HEK293 (cell line): ENCODE data around the gene EFCAB5.

ENCODE experiments used
- CTCF ChIA-PET: fragments of 350-600 bp; formaldehyde crosslinking; extraction: SDS; loops from one replicate; lab custom pipeline; 2021; ENCODE audit warnings: antibody characterized with exemption; lab: Yijun Ruan, JAX
- POLR2A ChIA-PET: fragments of 300-600 bp; formaldehyde crosslinking; extraction: SDS; loops from one replicate; lab custom pipeline; 2020; ENCODE audit warnings: antibody characterized with exemption, inconsistent platforms; lab: Yijun Ruan, JAX
- H3K27ac ChIP-seq: fragments of 200-500 bp; sonication (Bioruptor generic); 2 replicates; pipeline ENCODE4 v1.5.1; 2014; ENCODE audit warnings: low read depth, low read length, control low read depth, inconsistent platforms; ENCODE audit errors: extremely low read depth
- H3K36me3 ChIP-seq, 2 experiments: fragments of 200-500 bp in 1 of 2; sonication (Bioruptor generic) in 1 of 2; 1 replicate in 1 of 2; 2 replicates in 1 of 2; pipeline ENCODE4 v1.5.1; 2014 to 2017; ENCODE audit warnings: inconsistent platforms in 2 of 2, low read length in 2 of 2; ENCODE audit not compliant: control insufficient read depth in 2 of 2, insufficient read depth in 1 of 2
- H3K4me1 ChIP-seq: fragments of 200-500 bp; sonication (Bioruptor generic); 2 replicates; pipeline ENCODE4 v1.5.1; 2014; ENCODE audit warnings: mild to moderate bottlenecking, low read length, inconsistent platforms; ENCODE audit not compliant: control insufficient read depth, insufficient read depth
- H3K4me3 ChIP-seq: 2 replicates; pipeline ENCODE4 v1.5.1; 2011; ENCODE audit warnings: low read depth, mild to moderate bottlenecking, control low read depth, low read length, moderate library complexity
- H3K9me3 ChIP-seq: fragments of 200-500 bp; sonication (Bioruptor generic); 2 replicates; pipeline ENCODE4 v1.5.1; 2014; ENCODE audit warnings: low read depth, low read length, inconsistent platforms; ENCODE audit not compliant: control insufficient read depth, insufficient read depth
- GFI1B ChIP-seq: fragments of 450-650 bp; formaldehyde crosslinking; IDR thresholded peaks from 2 replicates; pipeline ENCODE4 v1.5.1; 2016; ENCODE audit warnings: missing biosample characterization, missing genetic modification characterization
- GLI2 ChIP-seq: fragments of 450-650 bp; formaldehyde crosslinking; IDR thresholded peaks from 2 replicates; pipeline ENCODE4; 2017; ENCODE audit warnings: missing biosample characterization, missing genetic modification characterization, low read depth, borderline replicate concordance
- HOXA7 ChIP-seq: sonication (generic); formaldehyde crosslinking; IDR thresholded peaks from 2 replicates; pipeline ENCODE4 v1.8.1; 2022; ENCODE audit warnings: missing genetic modification reagents, borderline replicate concordance
- SP2 ChIP-seq: fragments of 450-650 bp; formaldehyde crosslinking; IDR thresholded peaks from 2 replicates; pipeline ENCODE4 v1.5.1; 2016; ENCODE audit warnings: missing biosample characterization, missing genetic modification characterization
- SP3 ChIP-seq: fragments of 450-650 bp; formaldehyde crosslinking; IDR thresholded peaks from 2 replicates; pipeline ENCODE4 v1.5.1; 2016; ENCODE audit warnings: missing biosample characterization, missing genetic modification characterization
- YY1 ChIP-seq: fragments of 450-650 bp; formaldehyde crosslinking; IDR thresholded peaks from 2 replicates; pipeline ENCODE4 v1.5.1; 2018; ENCODE audit warnings: missing biosample characterization, missing genetic modification characterization
- ZBTB17 ChIP-seq: fragments of 450-650 bp; formaldehyde crosslinking; IDR thresholded peaks from 2 replicates; pipeline ENCODE4 v1.5.1; 2016; ENCODE audit warnings: missing biosample characterization, missing genetic modification characterization
- ZFHX2 ChIP-seq: fragments of 450-650 bp; formaldehyde crosslinking; conservative IDR thresholded peaks from 2 replicates; pipeline ENCODE4 v1.5.1; 2016; ENCODE audit warnings: missing biosample characterization, missing genetic modification characterization
- ZFP37 ChIP-seq: fragments of 450-650 bp; formaldehyde crosslinking; IDR thresholded peaks from 2 replicates; pipeline ENCODE4 v1.5.1; 2016; ENCODE audit warnings: missing biosample characterization, missing genetic modification characterization
- ZNF157 ChIP-seq: fragments of 450-650 bp; formaldehyde crosslinking; IDR thresholded peaks from 2 replicates; pipeline ENCODE4 v1.5.1; 2016; ENCODE audit warnings: missing biosample characterization, missing genetic modification characterization
- ZNF175 ChIP-seq: fragments of 450-650 bp; formaldehyde crosslinking; IDR thresholded peaks from 2 replicates; pipeline ENCODE4 v1.5.1; 2016; ENCODE audit warnings: missing biosample characterization, missing genetic modification characterization
- ZNF239 ChIP-seq: fragments of 450-650 bp; formaldehyde crosslinking; IDR thresholded peaks from 2 replicates; pipeline ENCODE4 v1.5.1; 2016; ENCODE audit warnings: missing biosample characterization, missing genetic modification characterization
- ZNF266 ChIP-seq: fragments of 450-650 bp; formaldehyde crosslinking; IDR thresholded peaks from 2 replicates; pipeline ENCODE4 v1.5.1; 2016; ENCODE audit warnings: missing biosample characterization, missing genetic modification characterization, low read depth
- ZNF292 ChIP-seq: fragments of 450-650 bp; formaldehyde crosslinking; IDR thresholded peaks from 2 replicates; pipeline ENCODE4 v1.5.1; 2016; ENCODE audit warnings: low read depth, missing biosample characterization, missing genetic modification characterization, borderline replicate concordance
- ZNF324 ChIP-seq: fragments of 450-650 bp; formaldehyde crosslinking; IDR thresholded peaks from 2 replicates; pipeline ENCODE4 v1.5.1; 2016; ENCODE audit warnings: missing biosample characterization, missing genetic modification characterization
- ZNF670 ChIP-seq: fragments of 450-650 bp; formaldehyde crosslinking; IDR thresholded peaks from 2 replicates; pipeline ENCODE4 v1.5.1; 2016; ENCODE audit warnings: missing biosample characterization, missing genetic modification characterization, low read depth
- TF ChIP-seq, protein P1 (sequence below): IDR thresholded peaks from 2 replicates; pipeline ENCODE4 v1.6.1; 2011; ENCODE audit warnings: mild to moderate bottlenecking, low read depth, low read length, borderline replicate concordance
- TF ChIP-seq, protein P2 (sequence below): fragments of 450-650 bp; formaldehyde crosslinking; IDR thresholded peaks from 2 replicates; pipeline ENCODE4 v1.5.1; 2017; ENCODE audit warnings: missing biosample characterization, missing genetic modification characterization
- TF ChIP-seq, protein P3 (sequence below): fragments of 450-650 bp; formaldehyde crosslinking; IDR thresholded peaks from 2 replicates; pipeline ENCODE4 v1.5.1; 2016; ENCODE audit warnings: missing biosample characterization, missing genetic modification characterization
- TF ChIP-seq, protein P4 (sequence below): fragments of 450-650 bp; formaldehyde crosslinking; IDR thresholded peaks from 2 replicates; pipeline ENCODE4 v1.5.1; 2016; ENCODE audit warnings: missing biosample characterization, missing genetic modification characterization
- TF ChIP-seq, protein P5 (sequence below): fragments of 450-650 bp; formaldehyde crosslinking; conservative IDR thresholded peaks from 2 replicates; pipeline ENCODE4 v1.5.1; 2016; ENCODE audit warnings: low read depth, missing biosample characterization, missing genetic modification characterization

EFCAB5 gene

DNA sequence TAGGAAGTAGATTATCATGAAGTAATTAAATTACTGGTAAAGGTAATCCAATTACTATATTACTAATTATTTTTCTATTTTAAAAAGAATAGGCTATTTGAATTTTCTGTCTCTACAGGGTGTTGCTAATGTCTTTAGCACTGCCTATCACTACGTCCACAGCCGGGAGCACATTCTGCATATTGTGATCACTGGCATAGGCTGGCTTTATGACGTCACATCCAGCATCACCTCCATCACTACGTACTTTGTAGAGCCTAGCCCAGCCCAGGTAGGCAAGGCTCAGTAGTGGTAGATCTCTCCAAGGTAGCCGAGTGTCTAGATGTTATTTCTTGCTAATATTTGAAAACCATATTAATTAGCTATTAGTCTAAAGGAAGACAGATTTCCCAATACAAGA, 141.3 kb downstream of the EFCAB5 start:
- H3K36me3 ChIP-seq, result no peaks in the 10 kb centered on the region
- no peak overlapping the region for H3K4me3 ChIP-seq
- ChIA-PET POLR2A (no interaction called here), CTCF (interaction anchor here (0.8 to 3.7 kb wide), 3 partner anchors 11 to 506 kb away, joined by 3 to 33 read pairs (median 3); no protein-coding TSS in a partner anchor)
- H3K27ac ChIP-seq, result no peak overlapping the region
- H3K9me3 ChIP-seq, result no peaks in the 10 kb centered on the region
- H3K4me1 ChIP-seq, result no peaks in the 10 kb centered on the region
- TF ChIP-seq, protein P1, sequence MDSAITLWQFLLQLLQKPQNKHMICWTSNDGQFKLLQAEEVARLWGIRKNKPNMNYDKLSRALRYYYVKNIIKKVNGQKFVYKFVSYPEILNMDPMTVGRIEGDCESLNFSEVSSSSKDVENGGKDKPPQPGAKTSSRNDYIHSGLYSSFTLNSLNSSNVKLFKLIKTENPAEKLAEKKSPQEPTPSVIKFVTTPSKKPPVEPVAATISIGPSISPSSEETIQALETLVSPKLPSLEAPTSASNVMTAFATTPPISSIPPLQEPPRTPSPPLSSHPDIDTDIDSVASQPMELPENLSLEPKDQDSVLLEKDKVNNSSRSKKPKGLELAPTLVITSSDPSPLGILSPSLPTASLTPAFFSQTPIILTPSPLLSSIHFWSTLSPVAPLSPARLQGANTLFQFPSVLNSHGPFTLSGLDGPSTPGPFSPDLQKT, result no peak
- TF ChIP-seq ZNF292 (tag by site-specific recombination) (no peak), ZNF670 (tag by site-specific recombination) (no peak)

DNA sequence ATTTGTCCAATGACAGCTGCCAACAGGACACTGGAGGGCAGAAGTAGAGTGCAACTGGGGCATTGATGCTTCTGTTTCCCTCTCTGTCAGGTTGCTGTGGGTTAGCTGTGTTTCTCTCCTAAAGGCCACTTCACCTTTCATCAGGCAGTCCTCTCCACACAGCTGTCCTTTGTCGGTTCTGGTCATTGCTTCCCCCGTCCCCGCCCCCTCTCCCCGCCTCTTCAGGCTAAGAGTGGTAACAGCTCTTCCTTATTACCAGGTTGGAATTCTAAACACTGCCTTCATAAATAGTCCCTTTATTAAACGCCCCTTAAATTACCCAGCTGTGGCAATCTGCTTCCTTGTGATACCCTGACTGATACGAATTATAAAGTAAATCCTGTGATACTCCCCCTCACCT, 143.4 kb downstream of the EFCAB5 start:
- CTCF ChIA-PET, result interaction anchor here (0.7 to 3.7 kb wide), 5 partner anchors 8 to 221 kb away, joined by 3 to 33 read pairs (median 7); no protein-coding TSS in a partner anchor
- H3K9me3 ChIP-seq, result no peaks in the 10 kb centered on the region
- no peak overlapping the region for H3K27ac ChIP-seq
- H3K36me3 ChIP-seq, result no peaks in the 10 kb centered on the region
- no peaks in the 10 kb centered on the region for H3K4me1 ChIP-seq
- POLR2A ChIA-PET, result no interaction called here
- no peak overlapping the region for H3K4me3 ChIP-seq
- TF ChIP-seq, protein P2, sequence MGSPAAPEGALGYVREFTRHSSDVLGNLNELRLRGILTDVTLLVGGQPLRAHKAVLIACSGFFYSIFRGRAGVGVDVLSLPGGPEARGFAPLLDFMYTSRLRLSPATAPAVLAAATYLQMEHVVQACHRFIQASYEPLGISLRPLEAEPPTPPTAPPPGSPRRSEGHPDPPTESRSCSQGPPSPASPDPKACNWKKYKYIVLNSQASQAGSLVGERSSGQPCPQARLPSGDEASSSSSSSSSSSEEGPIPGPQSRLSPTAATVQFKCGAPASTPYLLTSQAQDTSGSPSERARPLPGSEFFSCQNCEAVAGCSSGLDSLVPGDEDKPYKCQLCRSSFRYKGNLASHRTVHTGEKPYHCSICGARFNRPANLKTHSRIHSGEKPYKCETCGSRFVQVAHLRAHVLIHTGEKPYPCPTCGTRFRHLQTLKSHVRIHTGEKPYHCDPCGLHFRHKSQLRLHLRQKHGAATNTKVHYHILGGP (tag by site-specific recombination), result no peak
- TF ChIP-seq HOXA7 (no peak), ZNF175 (tag by site-specific recombination) (no peak), ZBTB17 (tag by site-specific recombination) (no peak), GLI2 (tag by site-specific recombination) (no peak), SP2 (tag by site-specific recombination) (no peak), ZFHX2 (no peak), ZNF157 (tag by site-specific recombination) (no peak), ZNF239 (tag by site-specific recombination) (no peak), SP3 (no peak), YY1 (tag by site-specific recombination) (no peak), ZNF324 (tag by site-specific recombination) (no peak), ZNF266 (no peak), GFI1B (tag by site-specific recombination) (no peak), ZFP37 (no peak)
- TF ChIP-seq, protein P3, sequence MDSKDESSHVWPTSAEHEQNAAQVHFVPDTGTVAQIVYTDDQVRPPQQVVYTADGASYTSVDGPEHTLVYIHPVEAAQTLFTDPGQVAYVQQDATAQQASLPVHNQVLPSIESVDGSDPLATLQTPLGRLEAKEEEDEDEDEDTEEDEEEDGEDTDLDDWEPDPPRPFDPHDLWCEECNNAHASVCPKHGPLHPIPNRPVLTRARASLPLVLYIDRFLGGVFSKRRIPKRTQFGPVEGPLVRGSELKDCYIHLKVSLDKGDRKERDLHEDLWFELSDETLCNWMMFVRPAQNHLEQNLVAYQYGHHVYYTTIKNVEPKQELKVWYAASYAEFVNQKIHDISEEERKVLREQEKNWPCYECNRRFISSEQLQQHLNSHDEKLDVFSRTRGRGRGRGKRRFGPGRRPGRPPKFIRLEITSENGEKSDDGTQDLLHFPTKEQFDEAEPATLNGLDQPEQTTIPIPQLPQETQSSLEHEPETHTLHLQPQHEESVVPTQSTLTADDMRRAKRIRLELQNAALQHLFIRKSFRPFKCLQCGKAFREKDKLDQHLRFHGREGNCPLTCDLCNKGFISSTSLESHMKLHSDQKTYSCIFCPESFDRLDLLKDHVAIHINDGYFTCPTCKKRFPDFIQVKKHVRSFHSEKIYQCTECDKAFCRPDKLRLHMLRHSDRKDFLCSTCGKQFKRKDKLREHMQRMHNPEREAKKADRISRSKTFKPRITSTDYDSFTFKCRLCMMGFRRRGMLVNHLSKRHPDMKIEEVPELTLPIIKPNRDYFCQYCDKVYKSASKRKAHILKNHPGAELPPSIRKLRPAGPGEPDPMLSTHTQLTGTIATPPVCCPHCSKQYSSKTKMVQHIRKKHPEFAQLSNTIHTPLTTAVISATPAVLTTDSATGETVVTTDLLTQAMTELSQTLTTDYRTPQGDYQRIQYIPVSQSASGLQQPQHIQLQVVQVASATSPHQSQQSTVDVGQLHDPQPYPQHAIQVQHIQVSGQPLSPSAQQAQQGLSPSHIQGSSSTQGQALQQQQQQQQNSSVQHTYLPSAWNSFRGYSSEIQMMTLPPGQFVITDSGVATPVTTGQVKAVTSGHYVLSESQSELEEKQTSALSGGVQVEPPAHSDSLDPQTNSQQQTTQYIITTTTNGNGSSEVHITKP (tag by site-specific recombination), result no peak
- TF ChIP-seq, protein P4, sequence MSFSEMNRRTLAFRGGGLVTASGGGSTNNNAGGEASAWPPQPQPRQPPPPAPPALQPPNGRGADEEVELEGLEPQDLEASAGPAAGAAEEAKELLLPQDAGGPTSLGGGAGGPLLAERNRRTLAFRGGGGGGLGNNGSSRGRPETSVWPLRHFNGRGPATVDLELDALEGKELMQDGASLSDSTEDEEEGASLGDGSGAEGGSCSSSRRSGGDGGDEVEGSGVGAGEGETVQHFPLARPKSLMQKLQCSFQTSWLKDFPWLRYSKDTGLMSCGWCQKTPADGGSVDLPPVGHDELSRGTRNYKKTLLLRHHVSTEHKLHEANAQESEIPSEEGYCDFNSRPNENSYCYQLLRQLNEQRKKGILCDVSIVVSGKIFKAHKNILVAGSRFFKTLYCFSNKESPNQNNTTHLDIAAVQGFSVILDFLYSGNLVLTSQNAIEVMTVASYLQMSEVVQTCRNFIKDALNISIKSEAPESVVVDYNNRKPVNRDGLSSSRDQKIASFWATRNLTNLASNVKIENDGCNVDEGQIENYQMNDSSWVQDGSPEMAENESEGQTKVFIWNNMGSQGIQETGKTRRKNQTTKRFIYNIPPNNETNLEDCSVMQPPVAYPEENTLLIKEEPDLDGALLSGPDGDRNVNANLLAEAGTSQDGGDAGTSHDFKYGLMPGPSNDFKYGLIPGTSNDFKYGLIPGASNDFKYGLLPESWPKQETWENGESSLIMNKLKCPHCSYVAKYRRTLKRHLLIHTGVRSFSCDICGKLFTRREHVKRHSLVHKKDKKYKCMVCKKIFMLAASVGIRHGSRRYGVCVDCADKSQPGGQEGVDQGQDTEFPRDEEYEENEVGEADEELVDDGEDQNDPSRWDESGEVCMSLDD (tag by site-specific recombination), result no peak
- TF ChIP-seq, protein P5, sequence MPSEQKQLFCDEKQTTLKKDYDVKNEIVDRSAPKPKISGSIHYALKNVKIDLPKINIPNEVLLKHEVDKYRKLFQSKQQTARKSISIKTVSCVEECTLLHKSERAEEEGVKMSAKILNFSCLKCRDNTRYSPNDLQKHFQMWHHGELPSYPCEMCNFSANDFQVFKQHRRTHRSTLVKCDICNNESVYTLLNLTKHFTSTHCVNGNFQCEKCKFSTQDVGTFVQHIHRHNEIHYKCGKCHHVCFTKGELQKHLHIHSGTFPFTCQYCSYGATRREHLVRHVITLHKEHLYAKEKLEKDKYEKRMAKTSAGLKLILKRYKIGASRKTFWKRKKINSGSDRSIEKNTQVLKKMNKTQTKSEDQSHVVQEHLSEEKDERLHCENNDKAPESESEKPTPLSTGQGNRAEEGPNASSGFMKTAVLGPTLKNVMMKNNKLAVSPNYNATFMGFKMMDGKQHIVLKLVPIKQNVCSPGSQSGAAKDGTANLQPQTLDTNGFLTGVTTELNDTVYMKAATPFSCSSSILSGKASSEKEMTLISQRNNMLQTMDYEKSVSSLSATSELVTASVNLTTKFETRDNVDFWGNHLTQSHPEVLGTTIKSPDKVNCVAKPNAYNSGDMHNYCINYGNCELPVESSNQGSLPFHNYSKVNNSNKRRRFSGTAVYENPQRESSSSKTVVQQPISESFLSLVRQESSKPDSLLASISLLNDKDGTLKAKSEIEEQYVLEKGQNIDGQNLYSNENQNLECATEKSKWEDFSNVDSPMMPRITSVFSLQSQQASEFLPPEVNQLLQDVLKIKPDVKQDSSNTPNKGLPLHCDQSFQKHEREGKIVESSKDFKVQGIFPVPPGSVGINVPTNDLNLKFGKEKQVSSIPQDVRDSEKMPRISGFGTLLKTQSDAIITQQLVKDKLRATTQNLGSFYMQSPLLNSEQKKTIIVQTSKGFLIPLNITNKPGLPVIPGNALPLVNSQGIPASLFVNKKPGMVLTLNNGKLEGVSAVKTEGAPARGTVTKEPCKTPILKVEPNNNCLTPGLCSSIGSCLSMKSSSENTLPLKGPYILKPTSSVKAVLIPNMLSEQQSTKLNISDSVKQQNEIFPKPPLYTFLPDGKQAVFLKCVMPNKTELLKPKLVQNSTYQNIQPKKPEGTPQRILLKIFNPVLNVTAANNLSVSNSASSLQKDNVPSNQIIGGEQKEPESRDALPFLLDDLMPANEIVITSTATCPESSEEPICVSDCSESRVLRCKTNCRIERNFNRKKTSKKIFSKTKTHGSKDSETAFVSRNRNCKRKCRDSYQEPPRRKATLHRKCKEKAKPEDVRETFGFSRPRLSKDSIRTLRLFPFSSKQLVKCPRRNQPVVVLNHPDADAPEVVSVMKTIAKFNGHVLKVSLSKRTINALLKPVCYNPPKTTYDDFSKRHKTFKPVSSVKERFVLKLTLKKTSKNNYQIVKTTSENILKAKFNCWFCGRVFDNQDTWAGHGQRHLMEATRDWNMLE, result no peak
